H9 (cell line): ENCODE data around the gene MAD1L1. TPM values are rescaled to one million over a fixed set of nuclear protein-coding genes. Genes with fewer than 3 reads are reported as not detected.
A peak's percentile ranks its signal among the peaks of the same experiment; 100 is the strongest.
"Not testable (repeated sequence)": the region's sequence is repeated elsewhere in the genome, so short reads cannot be mapped to it uniquely, and the experiment has no call there.

Experiments
- DNase-seq: peaks from one replicate; pipeline ENCODE4 v3.0.0-alpha.2; 2017
- H2AFZ ChIP-seq: one replicate; pipeline ENCODE4 v1.6.1; 2013; ENCODE audit warnings: mild to moderate bottlenecking, low read length, control low read depth, moderate library complexity
- H2AK5ac ChIP-seq: 2 replicates; pipeline ENCODE4 v1.6.1; 2013; ENCODE audit warnings: low read length, control low read depth, mixed read lengths; ENCODE audit not compliant: insufficient read length
- H2BK120ac ChIP-seq: one replicate; pipeline ENCODE4 v1.6.1; 2013; ENCODE audit warnings: low read depth, mild to moderate bottlenecking, low read length, control low read depth, inconsistent platforms; ENCODE audit not compliant: poor library complexity, severe bottlenecking
- H2BK12ac ChIP-seq: 2 replicates; pipeline ENCODE4 v1.6.1; 2013; ENCODE audit warnings: low read length, control low read depth, mixed read lengths, low read depth; ENCODE audit not compliant: insufficient read length
- H2BK15ac ChIP-seq: 2 replicates; pipeline ENCODE4 v1.6.1; 2013; ENCODE audit warnings: low read depth, low read length, control low read depth
- H2BK20ac ChIP-seq: one replicate; pipeline ENCODE4 v1.6.1; 2013; ENCODE audit warnings: low read depth, mild to moderate bottlenecking, low read length, control low read depth, inconsistent platforms; ENCODE audit not compliant: poor library complexity, severe bottlenecking
- H2BK5ac ChIP-seq: 2 replicates; pipeline ENCODE4 v1.6.1; 2013; ENCODE audit warnings: low read length, control low read depth, mixed read lengths; ENCODE audit not compliant: insufficient read length
- H3K14ac ChIP-seq: 2 replicates; pipeline ENCODE4 v1.6.1; 2013; ENCODE audit warnings: low read length, control low read depth; ENCODE audit not compliant: insufficient read depth
- H3K18ac ChIP-seq: 2 replicates; pipeline ENCODE4 v1.6.1; 2013; ENCODE audit warnings: low read depth, mild to moderate bottlenecking, mixed read lengths, low read length, control low read depth; ENCODE audit not compliant: insufficient read length
- H3K23ac ChIP-seq: 2 replicates; pipeline ENCODE4 v1.6.1; 2013; ENCODE audit warnings: low read length, control low read depth, mixed read lengths, low read depth; ENCODE audit not compliant: insufficient read length
- H3K23me2 ChIP-seq: 2 replicates; pipeline ENCODE4 v1.6.1; 2013; ENCODE audit warnings: low read depth, mild to moderate bottlenecking, mixed read lengths, low read length, control low read depth; ENCODE audit not compliant: insufficient read length, poor library complexity, severe bottlenecking
- H3K27ac ChIP-seq: 2 replicates; pipeline ENCODE4 v1.5.1; 2013; ENCODE audit warnings: low read length, control low read depth, mixed read lengths, low read depth; ENCODE audit not compliant: insufficient read length
- H3K27me3 ChIP-seq: 2 replicates; pipeline ENCODE4 v1.6.1; 2013; ENCODE audit warnings: low read length, control low read depth, inconsistent platforms; ENCODE audit not compliant: insufficient read depth
- H3K4ac ChIP-seq: 2 replicates; pipeline ENCODE4 v1.6.1; 2013; ENCODE audit warnings: low read depth, mild to moderate bottlenecking, control low read depth, inconsistent platforms, low read length, moderate library complexity
- H3K4me1 ChIP-seq: 2 replicates; pipeline ENCODE4 v1.6.1; 2013; ENCODE audit warnings: low read length, control low read depth, inconsistent platforms; ENCODE audit not compliant: insufficient read depth
- H3K4me2 ChIP-seq: 2 replicates; pipeline ENCODE4 v1.6.1; 2013; ENCODE audit warnings: low read length, control low read depth, mixed read lengths; ENCODE audit not compliant: insufficient read length, insufficient read depth
- H3K56ac ChIP-seq: 2 replicates; pipeline ENCODE4 v1.6.1; 2013; ENCODE audit warnings: low read depth, mild to moderate bottlenecking, mixed read lengths, low read length, control low read depth; ENCODE audit not compliant: insufficient read length
- H3K79me1 ChIP-seq: 2 replicates; pipeline ENCODE4 v1.6.1; 2013; ENCODE audit warnings: low read depth, mild to moderate bottlenecking, moderate library complexity, low read length, control low read depth, inconsistent platforms; ENCODE audit not compliant: insufficient read depth, poor library complexity, severe bottlenecking
- H3K79me2 ChIP-seq: 2 replicates; pipeline ENCODE4 v1.6.1; 2013; ENCODE audit warnings: low read length, control low read depth, inconsistent platforms; ENCODE audit not compliant: insufficient read depth
- H3K9ac ChIP-seq: 2 replicates; pipeline ENCODE4 v1.6.1; 2013; ENCODE audit warnings: low read length, control low read depth, mixed read lengths; ENCODE audit not compliant: insufficient read length; ENCODE audit errors: extremely low read depth
- H3K9me3 ChIP-seq: one replicate; pipeline ENCODE4 v1.6.1; 2013; ENCODE audit warnings: low read depth, low read length, inconsistent platforms; ENCODE audit not compliant: control insufficient read depth
- H3T11ph ChIP-seq: one replicate; pipeline ENCODE4 v1.6.1; 2013; ENCODE audit warnings: mild to moderate bottlenecking, low read length, control low read depth, inconsistent platforms
- H4K20me1 ChIP-seq: one replicate; pipeline ENCODE4 v1.6.1; 2013; ENCODE audit not compliant: control insufficient read depth, insufficient read length, insufficient read depth
- H4K5ac ChIP-seq: 2 replicates; pipeline ENCODE4 v1.6.1; 2013; ENCODE audit warnings: low read depth, mild to moderate bottlenecking, mixed read lengths, low read length, control low read depth; ENCODE audit not compliant: insufficient read length
- H4K8ac ChIP-seq: replicated peaks from 2 replicates; pipeline ENCODE4 v1.6.1; 2013; ENCODE audit warnings: low read length, control low read depth, mixed read lengths, low read depth; ENCODE audit not compliant: insufficient read length
- H4K91ac ChIP-seq: 2 replicates; pipeline ENCODE4 v1.6.1; 2013; ENCODE audit warnings: low read depth, mild to moderate bottlenecking, moderate library complexity, mixed read lengths, low read length, control low read depth; ENCODE audit not compliant: insufficient read length
- H3K27ac Mint-ChIP-seq, 3 experiments: 2 replicates in 2 of 3; 3 replicates in 1 of 3; pipeline ENCODE4 v1.8.0; 2020 to 2021; ENCODE audit warnings: mixed read lengths in 3 of 3, mild to moderate bottlenecking in 1 of 3, moderate library complexity in 1 of 3
- H3K27me3 Mint-ChIP-seq: 2 replicates; pipeline ENCODE4 v1.8.0; 2021; ENCODE audit warnings: low read depth, mild to moderate bottlenecking, moderate library complexity, mixed read lengths
- H3K36me3 Mint-ChIP-seq, 3 experiments: 2 replicates in 2 of 3; 3 replicates in 1 of 3; pipeline ENCODE4 v1.8.0; 2020 to 2021; ENCODE audit warnings: low read depth in 3 of 3, mixed read lengths in 3 of 3; ENCODE audit not compliant: insufficient read depth in 1 of 3
- H3K4me1 Mint-ChIP-seq, 2 experiments: 2 replicates each; pipeline ENCODE4 v1.8.0; 2020; ENCODE audit warnings: mixed read lengths in 2 of 2
- H3K4me3 Mint-ChIP-seq, 2 experiments: 2 replicates in 1 of 2; 3 replicates in 1 of 2; pipeline ENCODE4 v1.8.0; 2020 to 2021; ENCODE audit warnings: mild to moderate bottlenecking in 2 of 2, mixed read lengths in 2 of 2, moderate library complexity in 1 of 2
- H3K9me3 Mint-ChIP-seq, 2 experiments: 2 replicates in 1 of 2; 3 replicates in 1 of 2; pipeline ENCODE4 v1.8.0; 2020; ENCODE audit warnings: mild to moderate bottlenecking in 2 of 2, mixed read lengths in 2 of 2, moderate library complexity in 1 of 2
- CTCF ChIP-seq: fragments of 200-600 bp; sonication (generic); conservative IDR thresholded peaks from 3 replicates; pipeline ENCODE4 v1.8.0; 2021; ENCODE audit warnings: antibody characterized with exemption, mild to moderate bottlenecking
- WGBS: extraction: QIAGEN DNeasy Blood & Tissue Kit; methylation state at CpG from one replicate; pipeline ENCODE4 v1.1.7; 2013; ENCODE audit warnings: missing lambda C conversion rate, low lambda C conversion rate, mixed read lengths; ENCODE audit not compliant: insufficient read length; ENCODE audit errors: extremely low coverage; 5-methylcytosine and 5-hydroxymethylcytosine counted together
- total RNA-seq: library from RNA; stranded (reverse); gene quantifications from 2 replicates; pipeline ENCODE4 v1.2.1, GENCODE V29; 2021

Gene MAD1L1
- total RNA-seq, 1 experiment from 2014 or later, result 39.0 TPM

- H4K20me1 ChIP-seq, H4K8ac ChIP-seq, H2BK15ac ChIP-seq, H3K79me2 ChIP-seq, H3K79me1 ChIP-seq, H3K23me2 ChIP-seq, H2BK5ac ChIP-seq, H2BK20ac ChIP-seq, H3K27me3 ChIP-seq, H3K9ac ChIP-seq, H3K4me2 ChIP-seq, H3K4me1 ChIP-seq, H3K4ac ChIP-seq, H3K9me3 ChIP-seq, H4K91ac ChIP-seq, H3K56ac ChIP-seq, H3K18ac ChIP-seq, H2AK5ac ChIP-seq, H4K5ac ChIP-seq, H2BK12ac ChIP-seq, H3K4me3 Mint-ChIP-seq, H3K27me3 Mint-ChIP-seq, H3T11ph ChIP-seq, H3K27ac ChIP-seq, H3K14ac ChIP-seq, H2AFZ ChIP-seq, H2BK120ac ChIP-seq, H3K23ac ChIP-seq: not testable (repeated sequence)
- peak; percentile 62 for TF ChIP-seq CTCF
- Mint-ChIP-seq H3K27ac (peak overlapping the region in 1 of 3 experiments; percentile 90; a peak in 1 of 7 replicates), H3K36me3 (peaks cover 0 to 22% (median 3%) of the 10 kb centered on the region in 3 experiments; a peak in 5 of 7 replicates), H3K4me1 (peaks cover 13 to 16% of the 10 kb centered on the region in 2 experiments), H3K9me3 (peaks cover 15 to 22% of the 10 kb centered on the region in 2 experiments)
- no CpG with 5 or more reads among the region's 29 CpGs for WGBS
- DNase-seq, result peak; percentile 78
Measured at GRCh38 chr7:1875392-1876199, 357.1 kb downstream of the MAD1L1 start.

GRCh38 chr7:1874590-1875391, 358.0 kb downstream of the MAD1L1 start:
- H4K20me1 ChIP-seq, H3K9me3 ChIP-seq, H3K27me3 Mint-ChIP-seq, H3K4me1 ChIP-seq, H3K79me2 ChIP-seq, H3K4me2 ChIP-seq, H2BK15ac ChIP-seq, H2AK5ac ChIP-seq, DNase-seq, H2BK120ac ChIP-seq, H3K56ac ChIP-seq, H3T11ph ChIP-seq, H3K4me3 Mint-ChIP-seq, H3K4ac ChIP-seq, H3K23ac ChIP-seq, H2BK12ac ChIP-seq, H2BK20ac ChIP-seq, H2BK5ac ChIP-seq, H3K23me2 ChIP-seq, H3K18ac ChIP-seq, H4K5ac ChIP-seq, H4K8ac ChIP-seq, H3K27me3 ChIP-seq, H2AFZ ChIP-seq, H3K27ac ChIP-seq, H3K14ac ChIP-seq, H3K9ac ChIP-seq, H3K79me1 ChIP-seq, H4K91ac ChIP-seq: not testable (repeated sequence)
- no CpG with 5 or more reads among the region's 21 CpGs for WGBS
- H3K9me3 Mint-ChIP-seq, result peaks cover 16 to 26% of the 10 kb centered on the region in 2 experiments
- peak overlapping the region in 1 of 3 experiments; percentile 90; a peak in 1 of 7 replicates for H3K27ac Mint-ChIP-seq
- peaks cover 13 to 16% of the 10 kb centered on the region in 2 experiments for H3K4me1 Mint-ChIP-seq
- H3K36me3 Mint-ChIP-seq, result peaks cover 0 to 23% (median 3%) of the 10 kb centered on the region in 3 experiments; a peak in 5 of 7 replicates
